Duodenal mucosa (tissue), 2 donors: ENCODE measurements around the gene UBE2D4.
"Not testable (repeated sequence)": the region's sequence is repeated elsewhere in the genome, so short reads cannot be mapped to it uniquely, and the experiment has no call there.

Experiments
- H3K27ac ChIP-seq: one replicate; pipeline ENCODE4 v1.7.0; 2013; ENCODE audit warnings: low read depth, low read length
- H3K27me3 ChIP-seq, 2 donors: one replicate each; pipeline ENCODE4 v1.7.0; 2013; ENCODE audit warnings: low read length in 2 of 2, control low read depth in 1 of 2; ENCODE audit not compliant: insufficient read depth in 2 of 2, control insufficient read depth in 1 of 2
- H3K36me3 ChIP-seq, 2 donors: one replicate each; pipeline ENCODE4 v1.7.0; 2013; ENCODE audit warnings: low read length in 2 of 2, control low read depth in 1 of 2; ENCODE audit not compliant: insufficient read depth in 2 of 2, control insufficient read depth in 1 of 2
- H3K4me1 ChIP-seq, 2 donors: one replicate each; pipeline ENCODE4 v1.7.0; 2013; ENCODE audit warnings: low read length in 2 of 2, control low read depth in 1 of 2; ENCODE audit not compliant: insufficient read depth in 2 of 2, control insufficient read depth in 1 of 2
- H3K4me3 ChIP-seq, 2 donors: one replicate each; pipeline ENCODE4 v1.7.0; 2013; ENCODE audit warnings: low read length in 2 of 2, low read depth in 1 of 2
- H3K9ac ChIP-seq, 2 donors: one replicate each; pipeline ENCODE4 v1.7.0; 2013; ENCODE audit warnings: low read length in 2 of 2, low read depth in 1 of 2
- H3K9me3 ChIP-seq, 2 donors: one replicate each; pipeline ENCODE4 v1.7.0; 2013; ENCODE audit warnings: low read length in 2 of 2, control low read depth in 1 of 2; ENCODE audit not compliant: control insufficient read depth in 1 of 2

Gene UBE2D4

GRCh38 chr7:43890468-43890867, 35.8 kb upstream of the UBE2D4 start:
- H3K27ac ChIP-seq, result no peak overlapping the region
- no peaks in the 10 kb centered on the region for H3K9me3 ChIP-seq
- peaks cover 5 to 14% of the 10 kb centered on the region in 2 donors for H3K36me3 ChIP-seq
- no peaks in the 10 kb centered on the region for H3K27me3 ChIP-seq
- no peak overlapping the region for H3K9ac ChIP-seq
- peaks cover 7 to 9% of the 10 kb centered on the region in 2 donors for H3K4me1 ChIP-seq
- no peak overlapping the region for H3K4me3 ChIP-seq

- peaks cover 7 to 9% of the 10 kb centered on the region in 2 donors for H3K4me1 ChIP-seq
- H3K27ac ChIP-seq, result no peak overlapping the region
- no peaks in the 10 kb centered on the region for H3K27me3 ChIP-seq
- H3K36me3 ChIP-seq, result peaks cover 0 to 7% of the 10 kb centered on the region in 2 donors
- H3K9me3 ChIP-seq, result no peaks in the 10 kb centered on the region
- no peak overlapping the region for H3K9ac ChIP-seq
- H3K4me3 ChIP-seq, result no peak overlapping the region
Measured at GRCh38 chr7:43891069-43891955, 34.9 kb upstream of the UBE2D4 start.

GRCh38 chr7:43895847-43896415, 30.3 kb upstream of the UBE2D4 start:
- Histone ChIP-seq H3K27me3 (no peaks in the 10 kb centered on the region), H3K4me1 (peaks cover 4 to 5% of the 10 kb centered on the region in 2 donors), H3K9ac (no peak overlapping the region), H3K9me3 (no peaks in the 10 kb centered on the region), H3K4me3 (no peak overlapping the region), H3K36me3 (peaks cover 0 to 3% of the 10 kb centered on the region in 2 donors), H3K27ac (no peak overlapping the region)

DNA sequence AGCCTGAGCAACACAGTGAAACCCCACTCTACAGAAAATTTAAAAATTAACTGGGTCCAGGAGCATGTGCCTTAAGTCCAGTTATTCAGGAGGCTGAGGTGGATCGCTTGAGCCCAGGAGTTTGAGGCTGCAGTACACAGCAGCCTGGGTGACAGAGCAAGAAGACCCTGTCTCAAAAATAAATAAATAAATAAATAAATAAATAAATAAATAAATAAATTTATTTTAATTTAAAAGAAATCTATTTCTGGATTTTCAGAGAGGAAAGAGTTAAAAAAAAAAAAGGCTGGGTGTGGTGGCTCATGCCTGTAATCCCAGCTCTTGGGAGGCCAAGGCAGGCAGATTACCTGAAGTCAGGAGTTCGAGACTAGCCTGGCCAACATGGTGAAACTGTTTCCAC, 27.7 kb upstream of the UBE2D4 start:
- H3K4me1 ChIP-seq, H3K9ac ChIP-seq, H3K9me3 ChIP-seq, H3K27me3 ChIP-seq, H3K27ac ChIP-seq, H3K4me3 ChIP-seq: not testable (repeated sequence)
- peaks cover 0 to 12% of the 10 kb centered on the region in 2 donors for H3K36me3 ChIP-seq

GRCh38 chr7:43902542-43903054, 23.6 kb upstream of the UBE2D4 start:
- Histone ChIP-seq H3K36me3 (peaks cover 0 to 16% of the 10 kb centered on the region in 2 donors), H3K9me3 (no peaks in the 10 kb centered on the region), H3K27ac (no peak overlapping the region), H3K4me1 (peaks cover 0 to 26% of the 10 kb centered on the region in 2 donors), H3K4me3 (no peak overlapping the region), H3K27me3 (no peaks in the 10 kb centered on the region), H3K9ac (no peak overlapping the region)

GRCh38 chr7:43904533-43905208, 21.6 kb upstream of the UBE2D4 start:
- H3K9ac ChIP-seq, result no peak overlapping the region
- no peak overlapping the region for H3K27ac ChIP-seq
- peak overlapping the region; percentile 42 to 86 for H3K4me3 ChIP-seq
- H3K36me3 ChIP-seq, result peaks cover 0 to 16% of the 10 kb centered on the region in 2 donors
- H3K4me1 ChIP-seq, result peaks cover 0 to 26% of the 10 kb centered on the region in 2 donors
- H3K27me3 ChIP-seq, result no peaks in the 10 kb centered on the region
- H3K9me3 ChIP-seq, result no peaks in the 10 kb centered on the region

- Histone ChIP-seq H3K4me3 (peak overlapping the region; percentile 86), H3K27ac (peak overlapping the region; percentile 81), H3K27me3 (no peaks in the 10 kb centered on the region), H3K9ac (peak overlapping the region; percentile 90 to 92), H3K4me1 (peaks cover 0 to 26% of the 10 kb centered on the region in 2 donors), H3K9me3 (no peaks in the 10 kb centered on the region), H3K36me3 (peaks cover 0 to 16% of the 10 kb centered on the region in 2 donors)
Measured at GRCh38 chr7:43905209-43905946, 20.9 kb upstream of the UBE2D4 start.

DNA sequence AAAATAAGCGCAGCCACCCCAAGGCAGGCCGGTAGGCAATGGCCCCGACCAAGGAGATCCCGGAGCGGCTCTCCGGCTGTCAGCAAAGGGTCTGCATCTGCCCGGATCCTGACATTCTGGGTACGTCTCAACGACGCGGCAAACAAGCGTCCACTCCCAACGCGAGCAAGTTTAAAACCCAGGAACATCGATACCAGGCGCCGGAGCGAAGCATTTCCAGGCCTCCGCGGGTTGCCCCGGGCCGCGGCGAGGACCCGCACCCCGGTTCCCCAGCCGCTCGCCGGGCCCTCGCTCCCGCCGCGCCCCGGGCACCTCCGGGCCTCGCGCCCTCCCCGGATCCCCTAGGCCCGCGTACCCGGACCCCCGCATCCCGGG, 20.3 kb upstream of the UBE2D4 start:
- Histone ChIP-seq H3K4me1 (peaks cover 0 to 26% of the 10 kb centered on the region in 2 donors), H3K9me3 (no peaks in the 10 kb centered on the region), H3K27me3 (no peaks in the 10 kb centered on the region), H3K9ac (peak overlapping the region; percentile 90 to 92), H3K36me3 (peaks cover 0 to 13% of the 10 kb centered on the region in 2 donors), H3K27ac (peak overlapping the region; percentile 81), H3K4me3 (peak overlapping the region; percentile 86)

GRCh38 chr7:43906331-43907010, 19.8 kb upstream of the UBE2D4 start, which contains the start of gene URGCP:
TSS of gene URGCP (minus strand) at chr7:43906596. CDS start at chr7:43906575, 21 bp downstream.
- Histone ChIP-seq H3K27ac (peak within 1 kb of the TSS; percentile 81), H3K36me3 (peaks cover 0 to 8% of the 10 kb centered on the region in 2 donors), H3K9me3 (no peaks in the 10 kb centered on the region), H3K4me1 (peaks cover 0 to 26% of the 10 kb centered on the region in 2 donors), H3K4me3 (peak within 1 kb of the TSS; percentile 86), H3K27me3 (no peaks in the 10 kb centered on the region), H3K9ac (peak within 1 kb of the TSS; percentile 90 to 92)
